Epithelial cell of proximal tubule (primary cell): ENCODE measurements around the gene TNFSF4. TPM values are rescaled to one million over a fixed set of nuclear protein-coding genes. Genes with fewer than 3 reads are reported as not detected.

Experiments used
- DNase-seq: peaks from one replicate; pipeline ENCODE4 v3.0.0-alpha.2; 2011; ENCODE audit warnings: low read depth
- H3K4me3 ChIP-seq: 2 replicates; pipeline ENCODE4 v1.5.1; 2011; ENCODE audit warnings: low read depth, mild to moderate bottlenecking, low read length
- total RNA-seq: library from RNA; depleted of rRNA; stranded (reverse); fragments of >200 nt; gene quantifications from 2 replicates; pipeline ENCODE4 v1.2.3, GENCODE V29; 2015
- TF ChIP-seq, protein P1 (sequence below): conservative IDR thresholded peaks from 2 replicates; pipeline ENCODE4 v1.5.1; 2012; ENCODE audit warnings: low read depth, mild to moderate bottlenecking, low read length

The TNFSF4 gene
- total RNA-seq, 1 donor from 2014 or later, result 0.35 TPM

DNA sequence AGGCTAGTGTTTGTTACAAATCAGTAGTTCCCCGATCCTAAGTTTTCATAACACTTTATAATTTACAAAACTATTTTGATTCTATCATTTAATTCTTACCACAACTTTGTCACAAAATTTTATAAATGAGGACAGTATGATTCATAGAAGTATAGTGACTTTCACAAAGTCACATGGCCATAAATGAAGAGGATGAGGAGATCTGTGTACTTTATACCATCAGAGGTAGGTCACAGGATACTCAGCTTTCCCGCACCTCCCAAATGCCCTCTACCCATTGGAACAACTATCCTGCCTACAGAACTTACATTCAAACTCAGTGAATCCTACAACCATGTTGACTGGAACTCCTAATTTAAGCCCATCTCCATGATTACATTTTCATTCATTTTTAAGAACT, 56.3 kb downstream of the TNFSF4 start:
- DNase-seq, result no peak
- H3K4me3 ChIP-seq, result no peak overlapping the region
- TF ChIP-seq, protein P1, sequence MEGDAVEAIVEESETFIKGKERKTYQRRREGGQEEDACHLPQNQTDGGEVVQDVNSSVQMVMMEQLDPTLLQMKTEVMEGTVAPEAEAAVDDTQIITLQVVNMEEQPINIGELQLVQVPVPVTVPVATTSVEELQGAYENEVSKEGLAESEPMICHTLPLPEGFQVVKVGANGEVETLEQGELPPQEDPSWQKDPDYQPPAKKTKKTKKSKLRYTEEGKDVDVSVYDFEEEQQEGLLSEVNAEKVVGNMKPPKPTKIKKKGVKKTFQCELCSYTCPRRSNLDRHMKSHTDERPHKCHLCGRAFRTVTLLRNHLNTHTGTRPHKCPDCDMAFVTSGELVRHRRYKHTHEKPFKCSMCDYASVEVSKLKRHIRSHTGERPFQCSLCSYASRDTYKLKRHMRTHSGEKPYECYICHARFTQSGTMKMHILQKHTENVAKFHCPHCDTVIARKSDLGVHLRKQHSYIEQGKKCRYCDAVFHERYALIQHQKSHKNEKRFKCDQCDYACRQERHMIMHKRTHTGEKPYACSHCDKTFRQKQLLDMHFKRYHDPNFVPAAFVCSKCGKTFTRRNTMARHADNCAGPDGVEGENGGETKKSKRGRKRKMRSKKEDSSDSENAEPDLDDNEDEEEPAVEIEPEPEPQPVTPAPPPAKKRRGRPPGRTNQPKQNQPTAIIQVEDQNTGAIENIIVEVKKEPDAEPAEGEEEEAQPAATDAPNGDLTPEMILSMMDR, result no peak

GRCh38 chr1:173149887-173150286, 57.2 kb downstream of the TNFSF4 start:
- no peak for DNase-seq
- H3K4me3 ChIP-seq, result no peak overlapping the region
- TF ChIP-seq, protein P1, result no peak

GRCh38 chr1:173148971-173149370, 58.2 kb downstream of the TNFSF4 start:
- no peak overlapping the region for H3K4me3 ChIP-seq
- TF ChIP-seq, protein P1, result no peak
- no peak for DNase-seq

DNA sequence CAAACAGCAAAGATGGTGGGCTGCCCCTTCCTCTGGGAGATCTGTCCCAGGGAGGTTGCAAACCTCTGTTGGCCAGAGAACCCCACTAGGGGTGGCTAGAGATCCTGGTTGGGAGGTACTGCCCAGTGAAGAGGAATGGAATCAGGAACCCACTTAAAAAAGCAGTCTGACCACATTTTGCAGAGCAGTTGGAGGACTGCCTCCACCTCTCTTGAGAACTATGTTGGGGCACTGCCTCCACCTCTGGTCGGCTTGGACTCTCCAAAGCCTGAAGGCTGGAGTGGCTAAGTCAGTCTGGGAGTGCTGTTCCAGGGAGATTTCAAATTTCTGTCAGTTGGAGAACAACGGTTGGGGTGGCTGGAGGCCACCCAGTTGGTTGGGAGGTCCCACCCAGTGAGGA, 58.6 kb downstream of the TNFSF4 start:
- H3K4me3 ChIP-seq, result no peak overlapping the region
- TF ChIP-seq, protein P1, result no peak
- no peak for DNase-seq

DNA sequence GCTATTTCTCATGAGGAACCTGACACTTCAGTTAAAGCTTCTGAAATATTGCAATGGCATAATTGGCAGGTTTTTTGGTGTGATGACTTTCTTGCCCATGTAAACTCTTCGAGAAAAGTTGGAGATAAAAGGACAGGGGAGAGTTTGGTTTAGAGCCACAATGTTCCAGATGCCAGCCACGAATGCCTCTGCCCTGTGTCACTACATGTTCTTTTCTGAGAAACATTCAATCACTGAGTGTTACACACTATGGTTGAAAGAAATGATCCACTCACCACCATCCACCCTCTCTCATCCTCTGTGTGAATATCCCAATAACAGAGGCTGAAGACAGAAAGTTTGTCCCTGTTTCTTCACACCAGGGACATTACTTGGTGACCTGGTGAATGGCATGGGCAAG, 66.4 kb downstream of the TNFSF4 start:
- TF ChIP-seq, protein P1, result no peak
- DNase-seq, result no peak
- H3K4me3 ChIP-seq, result no peak overlapping the region

DNA sequence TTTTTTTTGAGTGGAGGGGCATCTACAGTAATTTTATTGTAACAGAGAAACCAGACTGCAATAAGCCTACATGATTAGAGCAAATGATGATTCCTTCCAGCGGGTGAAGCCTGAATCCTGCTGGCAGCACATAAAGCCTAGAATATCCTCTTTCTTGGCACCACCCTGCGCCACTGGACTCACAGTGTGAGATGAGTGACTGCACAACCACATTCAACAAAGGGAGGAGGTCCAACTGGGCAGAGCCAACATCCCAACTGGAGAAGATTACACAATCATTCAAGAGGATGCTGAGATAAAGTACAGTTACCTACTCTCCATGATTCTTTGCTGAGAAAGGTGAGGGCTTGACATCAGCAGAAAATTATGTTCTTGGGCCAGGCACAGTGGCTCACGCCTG, 67.4 kb downstream of the TNFSF4 start:
- DNase-seq, result no peak
- TF ChIP-seq, protein P1, result no peak
- H3K4me3 ChIP-seq, result no peak overlapping the region

- TF ChIP-seq, protein P1, result no peak
- DNase-seq, result no peak
- no peak overlapping the region for H3K4me3 ChIP-seq
These were observed 69.9 kb downstream of the TNFSF4 start for GRCh38 chr1:173137107-173137706.
